T follicular helper cell (primary cell): ENCODE results near the gene PDCD11.
A peak's percentile ranks its signal among the peaks of the same experiment; 100 is the strongest.
"Not testable (repeated sequence)": the region's sequence is repeated elsewhere in the genome, so short reads cannot be mapped to it uniquely, and the experiment has no call there.

ENCODE experiments used
- DNase-seq: peaks from one replicate; pipeline ENCODE4 v3.0.0-alpha.2; 2020; ENCODE audit warnings: low read depth
- total RNA-seq, 2 experiments: gene quantifications; one replicate each; lab custom pipeline; 2026; lab: John Stamatoyannopoulos, UW

Gene PDCD11, protein sequence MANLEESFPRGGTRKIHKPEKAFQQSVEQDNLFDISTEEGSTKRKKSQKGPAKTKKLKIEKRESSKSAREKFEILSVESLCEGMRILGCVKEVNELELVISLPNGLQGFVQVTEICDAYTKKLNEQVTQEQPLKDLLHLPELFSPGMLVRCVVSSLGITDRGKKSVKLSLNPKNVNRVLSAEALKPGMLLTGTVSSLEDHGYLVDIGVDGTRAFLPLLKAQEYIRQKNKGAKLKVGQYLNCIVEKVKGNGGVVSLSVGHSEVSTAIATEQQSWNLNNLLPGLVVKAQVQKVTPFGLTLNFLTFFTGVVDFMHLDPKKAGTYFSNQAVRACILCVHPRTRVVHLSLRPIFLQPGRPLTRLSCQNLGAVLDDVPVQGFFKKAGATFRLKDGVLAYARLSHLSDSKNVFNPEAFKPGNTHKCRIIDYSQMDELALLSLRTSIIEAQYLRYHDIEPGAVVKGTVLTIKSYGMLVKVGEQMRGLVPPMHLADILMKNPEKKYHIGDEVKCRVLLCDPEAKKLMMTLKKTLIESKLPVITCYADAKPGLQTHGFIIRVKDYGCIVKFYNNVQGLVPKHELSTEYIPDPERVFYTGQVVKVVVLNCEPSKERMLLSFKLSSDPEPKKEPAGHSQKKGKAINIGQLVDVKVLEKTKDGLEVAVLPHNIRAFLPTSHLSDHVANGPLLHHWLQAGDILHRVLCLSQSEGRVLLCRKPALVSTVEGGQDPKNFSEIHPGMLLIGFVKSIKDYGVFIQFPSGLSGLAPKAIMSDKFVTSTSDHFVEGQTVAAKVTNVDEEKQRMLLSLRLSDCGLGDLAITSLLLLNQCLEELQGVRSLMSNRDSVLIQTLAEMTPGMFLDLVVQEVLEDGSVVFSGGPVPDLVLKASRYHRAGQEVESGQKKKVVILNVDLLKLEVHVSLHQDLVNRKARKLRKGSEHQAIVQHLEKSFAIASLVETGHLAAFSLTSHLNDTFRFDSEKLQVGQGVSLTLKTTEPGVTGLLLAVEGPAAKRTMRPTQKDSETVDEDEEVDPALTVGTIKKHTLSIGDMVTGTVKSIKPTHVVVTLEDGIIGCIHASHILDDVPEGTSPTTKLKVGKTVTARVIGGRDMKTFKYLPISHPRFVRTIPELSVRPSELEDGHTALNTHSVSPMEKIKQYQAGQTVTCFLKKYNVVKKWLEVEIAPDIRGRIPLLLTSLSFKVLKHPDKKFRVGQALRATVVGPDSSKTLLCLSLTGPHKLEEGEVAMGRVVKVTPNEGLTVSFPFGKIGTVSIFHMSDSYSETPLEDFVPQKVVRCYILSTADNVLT (N-terminal part only)
- total RNA-seq: 165 to 390 reads per million in 2 experiments

DNA sequence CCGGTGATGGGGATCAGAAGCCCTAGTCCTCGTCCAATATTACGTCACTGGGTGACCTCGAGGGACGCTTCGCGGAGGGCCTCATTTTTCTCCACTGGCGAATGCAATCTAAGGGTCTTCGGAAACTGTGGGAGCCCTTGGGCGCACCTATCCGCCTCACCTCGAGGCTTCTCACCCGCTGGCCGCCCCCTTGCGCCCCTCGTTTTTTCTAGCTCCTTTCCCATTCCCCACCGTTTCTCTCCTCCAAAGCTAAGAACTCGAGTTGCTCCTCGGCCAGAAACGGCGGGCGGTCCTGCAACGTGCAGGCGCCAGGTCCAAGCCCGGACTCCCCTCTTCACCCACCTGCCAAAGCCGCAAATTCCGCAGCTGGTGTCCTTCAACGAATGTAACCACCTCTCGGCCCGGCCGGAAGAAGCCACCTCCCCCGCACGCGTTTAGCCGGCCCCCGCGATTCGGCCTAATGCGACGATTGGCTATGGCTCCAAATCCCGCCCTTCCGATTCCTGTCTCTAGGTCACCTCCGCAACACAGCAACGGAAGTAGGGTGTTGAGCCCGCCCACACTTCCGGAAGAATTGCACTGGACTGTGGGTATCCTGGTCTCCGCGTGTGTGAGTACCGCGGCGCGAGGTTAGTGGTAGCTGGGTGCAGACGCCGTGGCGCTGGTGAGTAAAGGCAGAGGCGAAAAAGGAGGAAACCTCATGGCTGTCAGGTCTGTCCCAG, at the start of gene PDCD11, which contains the start of gene ATP5MK:
Gene PDCD11, plus strand, starts transcription at position 560 of the 722 bp plus-strand sequence. CDS start 1,801 bp downstream, outside the sequence.
Gene ATP5MK, minus strand, starts transcription at position 409 of the 722 bp plus-strand sequence. CDS start 4,018 bp downstream, outside the sequence.
- DNase-seq: peak; percentile 89

DNA sequence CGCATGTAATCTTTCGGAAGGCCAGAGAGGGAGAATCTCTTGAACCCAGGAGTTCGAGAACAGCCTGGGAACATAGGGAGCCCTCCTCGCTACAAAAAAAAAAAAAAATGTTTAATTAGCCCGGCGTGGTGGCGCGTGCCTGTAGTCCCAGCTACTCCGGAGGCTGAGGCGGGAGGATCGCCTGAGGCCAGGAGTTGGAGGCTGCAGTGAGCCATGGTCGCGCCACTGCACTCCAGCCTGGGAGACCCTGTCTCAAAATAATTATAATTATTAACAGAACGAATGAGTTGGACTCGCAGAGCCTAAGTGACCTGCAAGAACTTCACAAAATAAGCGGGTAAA, 46.3 kb upstream of the PDCD11 start:
- no peak for DNase-seq

DNA sequence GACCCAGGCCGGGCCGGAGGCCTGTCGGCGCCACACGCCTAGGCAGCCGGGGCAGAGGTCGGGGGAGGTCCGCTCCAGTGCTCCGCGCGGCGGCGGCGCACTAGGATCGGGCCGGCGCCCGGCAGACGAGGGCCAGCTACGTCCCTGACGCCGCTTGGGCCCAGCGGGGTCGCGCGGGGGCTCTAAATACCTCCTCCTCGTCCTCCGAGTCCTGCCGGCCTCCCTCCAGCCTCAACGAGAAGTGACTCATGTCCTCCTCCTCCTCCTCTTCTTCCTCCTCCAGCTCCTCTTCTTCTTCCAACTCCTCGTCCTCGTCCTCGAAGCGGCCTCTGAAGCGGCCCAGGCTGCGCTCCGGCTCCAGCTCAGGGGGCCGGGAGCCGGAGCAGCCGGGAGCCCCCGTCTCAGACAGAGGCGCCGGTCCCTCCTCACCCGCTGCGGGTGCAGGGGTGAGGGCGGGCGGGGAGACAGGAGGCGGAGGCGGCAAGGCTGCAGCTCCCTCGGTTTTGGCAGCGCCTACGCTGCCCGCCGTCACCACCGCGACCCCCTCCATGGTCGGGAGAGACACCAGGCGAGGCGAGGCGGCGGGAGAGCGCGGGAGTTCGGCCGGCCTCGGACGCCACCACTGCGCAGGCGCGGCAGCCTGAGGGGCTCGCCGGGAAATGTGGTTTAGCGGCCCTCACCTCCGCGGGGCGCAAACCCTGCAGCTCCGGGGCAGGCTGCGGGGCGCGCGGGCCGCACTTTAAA, 45.7 kb upstream of the PDCD11 start, which contains the start of gene PCGF6:
Gene PCGF6, minus strand, starts transcription at position 624 of the 744 bp plus-strand sequence. Its CDS starts 74 bp downstream, at position 550.
- DNase-seq: peak; percentile 40

DNA sequence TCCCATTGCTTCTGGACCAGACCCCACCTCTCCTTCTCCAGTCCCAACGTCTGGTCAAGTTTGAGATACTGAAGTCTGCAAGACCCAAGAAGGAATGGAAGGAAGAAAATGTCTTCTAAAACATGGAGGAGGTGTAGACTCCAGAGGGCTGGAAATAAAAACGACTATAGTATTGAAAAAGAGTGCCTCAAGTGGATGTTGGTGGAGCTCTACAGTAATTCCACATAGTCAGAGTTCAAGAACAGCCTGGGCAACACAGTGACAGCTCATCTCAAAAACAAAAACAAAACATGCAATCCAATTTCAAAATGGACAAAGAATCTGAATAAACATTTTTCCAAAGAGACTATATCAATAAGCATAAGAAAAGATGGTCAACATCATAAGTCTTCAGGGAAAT, 43.1 kb upstream of the PDCD11 start:
- DNase-seq: no peak

DNA sequence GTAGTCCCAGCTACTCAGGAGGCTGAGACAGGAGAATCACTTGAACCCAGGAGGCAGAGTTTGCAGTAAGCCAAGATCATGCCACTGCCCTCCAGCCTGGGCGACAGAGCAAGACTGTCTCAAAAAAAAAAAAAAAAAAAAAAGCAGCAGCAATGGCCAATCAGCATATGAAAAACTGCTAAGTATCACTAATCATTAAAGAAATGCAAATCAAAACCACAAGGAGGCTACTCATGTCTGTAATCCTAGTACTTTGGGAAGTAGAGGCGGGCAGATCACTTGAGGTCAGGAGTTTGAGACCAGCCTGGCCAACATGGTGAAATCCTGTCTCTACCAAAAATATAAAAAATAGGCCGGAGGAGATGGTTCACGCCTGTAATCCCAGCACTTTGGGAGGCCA, 41.9 kb upstream of the PDCD11 start:
- DNase-seq: not testable (repeated sequence)

DNA sequence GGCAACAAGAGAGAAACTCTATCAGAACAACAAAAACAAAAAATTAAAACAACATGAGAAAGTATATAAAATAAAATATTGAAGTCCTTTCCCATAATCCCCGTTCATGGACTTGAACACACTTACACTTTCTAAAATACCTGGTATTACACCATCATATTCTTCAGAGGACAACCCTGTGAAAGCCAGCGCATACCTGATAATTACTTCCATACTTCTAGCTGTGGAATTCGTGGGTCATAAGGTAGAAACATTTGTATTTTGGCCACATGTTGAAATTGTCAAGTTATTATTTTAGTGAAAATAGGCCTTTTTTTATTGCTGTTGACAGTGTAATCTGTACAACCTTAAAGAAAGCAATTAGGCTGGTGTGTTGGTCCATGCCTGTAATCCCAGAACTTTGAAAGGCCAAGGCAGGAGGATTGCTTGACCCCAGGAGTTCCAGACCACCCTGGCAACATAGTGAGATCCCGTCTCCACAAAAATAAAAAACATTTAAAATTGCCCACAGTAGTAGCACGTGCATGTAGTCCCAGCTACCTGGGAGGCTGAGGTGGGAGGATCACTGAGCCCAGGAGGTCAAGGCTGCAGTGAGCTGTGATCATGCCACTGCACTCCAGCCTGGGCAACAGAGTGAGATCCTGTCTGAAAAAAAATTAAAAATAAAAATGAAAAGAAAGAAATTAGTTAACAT, 40.4 kb upstream of the PDCD11 start:
- no peak for DNase-seq

DNA sequence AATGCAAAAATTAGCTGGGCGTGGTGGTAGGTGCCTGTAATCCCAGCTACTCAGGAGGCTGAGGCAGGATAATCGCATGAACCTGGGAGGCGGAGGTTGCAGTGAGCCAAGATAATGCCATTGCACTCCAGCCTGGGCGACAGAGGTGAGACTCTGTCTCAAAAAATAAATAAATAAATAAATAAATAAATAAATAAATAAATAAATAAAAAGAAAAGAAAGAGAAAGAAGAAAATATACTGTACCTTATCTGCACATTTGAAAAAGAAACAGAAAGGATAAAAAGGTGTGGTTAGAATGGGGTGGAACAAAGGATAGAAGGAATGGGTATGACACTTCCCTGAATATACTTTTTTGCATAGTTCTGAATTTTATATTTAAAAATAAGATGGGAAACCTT, 36.9 kb upstream of the PDCD11 start:
- DNase-seq: not testable (repeated sequence)

DNA sequence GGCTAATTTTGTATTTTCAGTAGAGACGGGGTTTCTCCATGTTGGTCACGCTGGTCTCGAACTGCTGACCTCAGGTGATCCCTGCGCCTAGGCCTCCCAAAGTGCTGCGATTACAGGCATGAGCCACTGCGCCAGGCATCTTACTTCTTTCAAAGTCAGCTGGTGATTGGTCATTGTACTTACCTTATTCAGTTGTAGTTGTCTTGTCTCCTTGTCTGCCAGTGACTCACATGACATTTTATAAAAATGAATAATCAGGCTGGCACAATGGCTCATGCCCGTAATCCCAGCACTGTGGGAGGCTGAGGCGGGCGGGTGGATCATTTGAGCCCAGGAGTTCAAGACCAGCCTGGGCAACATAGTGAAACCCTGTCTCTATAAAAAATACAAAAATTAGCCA, 35.6 kb upstream of the PDCD11 start:
- DNase-seq: not testable (repeated sequence)

DNA sequence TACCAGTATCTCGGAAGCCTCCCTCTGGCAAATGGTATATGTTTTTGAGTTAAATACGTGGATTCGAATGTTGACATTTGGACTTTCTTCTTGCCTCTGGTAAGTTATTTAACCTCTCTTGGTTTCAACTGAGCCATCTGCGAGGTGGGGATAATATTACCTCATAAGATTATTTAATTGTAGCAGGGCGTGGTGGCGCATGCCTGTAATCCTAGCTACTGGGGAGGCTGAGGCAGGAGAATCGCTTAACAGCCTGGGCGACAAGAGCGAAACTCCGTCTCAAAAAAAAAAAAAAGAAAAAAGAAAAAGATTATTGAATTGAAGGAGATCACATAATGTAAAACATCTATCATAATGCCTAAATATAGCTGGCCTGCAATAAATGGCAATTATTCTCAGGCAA, 29.0 kb upstream of the PDCD11 start:
- no peak for DNase-seq

DNA sequence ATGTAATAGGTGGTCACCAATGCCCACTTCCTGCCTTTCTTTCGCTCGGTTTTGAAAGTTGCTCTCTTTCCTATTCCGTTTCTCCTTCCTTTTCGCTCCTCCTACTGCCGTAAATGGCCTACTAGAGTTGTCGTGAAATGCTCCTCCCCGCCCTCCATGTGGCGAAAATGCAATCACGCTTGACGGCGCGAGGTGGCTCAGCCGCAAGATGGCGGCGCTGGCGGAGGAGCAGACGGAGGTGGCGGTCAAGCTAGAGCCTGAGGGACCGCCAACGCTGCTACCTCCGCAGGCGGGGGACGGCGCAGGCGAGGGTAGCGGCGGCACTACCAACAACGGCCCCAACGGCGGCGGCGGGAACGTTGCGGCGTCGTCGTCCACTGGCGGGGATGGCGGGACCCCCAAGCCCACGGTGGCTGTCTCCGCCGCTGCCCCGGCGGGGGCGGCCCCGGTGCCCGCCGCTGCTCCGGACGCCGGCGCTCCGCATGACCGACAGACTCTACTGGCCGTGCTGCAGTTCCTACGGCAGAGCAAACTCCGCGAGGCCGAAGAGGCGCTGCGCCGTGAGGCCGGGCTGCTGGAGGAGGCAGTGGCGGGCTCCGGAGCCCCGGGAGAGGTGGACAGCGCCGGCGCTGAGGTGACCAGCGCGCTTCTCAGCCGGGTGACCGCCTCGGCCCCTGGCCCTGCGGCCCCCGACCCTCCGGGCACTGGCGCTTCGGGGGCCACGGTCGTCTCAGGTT, 28.5 kb upstream of the PDCD11 start, which contains the start of gene TAF5:
Gene TAF5, plus strand, starts transcription at position 195 of the 737 bp plus-strand sequence. Its CDS starts 14 bp downstream, at position 209.
- DNase-seq: peak; percentile 85

DNA sequence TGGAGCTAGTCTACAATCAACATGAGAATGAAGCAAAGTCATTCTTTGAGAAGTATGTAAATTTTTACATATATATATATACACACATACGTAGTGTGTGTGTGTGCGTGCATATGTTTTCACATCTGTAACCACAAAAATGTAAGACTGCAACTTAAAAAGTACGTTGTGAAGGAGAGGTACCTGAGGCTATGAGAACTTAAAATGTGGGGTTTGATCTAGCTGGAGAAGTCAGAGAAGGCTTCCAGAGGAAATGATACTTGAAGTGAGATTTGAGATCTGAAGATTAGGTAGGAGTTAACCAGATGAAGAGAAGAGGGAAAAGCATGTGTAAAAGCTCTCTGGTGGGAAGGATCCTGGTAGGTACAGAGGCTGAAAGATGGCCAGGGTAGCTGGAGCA, 22.9 kb upstream of the PDCD11 start:
- DNase-seq: no peak

DNA sequence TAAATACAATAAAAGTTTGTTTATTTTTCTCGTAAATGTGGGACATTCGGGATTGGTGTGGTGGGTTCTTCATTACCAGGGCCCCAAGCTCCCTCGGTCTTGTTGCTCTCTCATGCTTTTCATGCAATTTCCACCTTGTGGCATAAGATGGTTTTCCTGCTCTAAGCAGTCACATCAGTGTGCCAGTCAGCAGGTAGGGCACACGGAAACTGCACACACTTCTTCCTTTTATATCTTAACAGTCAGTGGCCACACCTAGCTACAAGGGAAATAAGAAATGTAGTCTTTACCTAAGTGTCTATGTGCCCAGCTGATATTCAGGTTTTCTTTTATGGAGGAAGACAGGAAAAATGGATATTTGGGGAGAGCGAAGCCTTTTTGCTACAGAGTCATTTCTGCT, 22.2 kb upstream of the PDCD11 start:
- DNase-seq: no peak

DNA sequence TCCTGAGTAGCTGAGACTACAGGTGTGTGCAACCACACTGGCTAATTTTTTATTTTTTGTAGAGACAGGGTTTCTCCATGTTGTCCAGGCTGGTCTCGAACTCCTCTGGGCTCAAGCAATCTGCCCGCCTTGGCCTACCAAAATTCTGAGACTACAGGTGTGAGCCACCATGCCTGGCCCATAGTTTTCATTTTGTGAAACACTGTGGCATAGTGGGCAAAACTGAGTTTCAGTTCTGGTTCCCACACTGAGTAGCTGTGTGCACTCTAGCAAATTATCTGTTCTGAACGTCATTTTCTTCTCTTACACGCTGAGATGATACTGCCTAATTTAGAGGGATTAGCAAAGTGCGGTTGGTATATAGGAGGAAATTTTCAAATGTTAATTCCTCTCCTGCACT, 13.7 kb upstream of the PDCD11 start:
- no peak for DNase-seq

DNA sequence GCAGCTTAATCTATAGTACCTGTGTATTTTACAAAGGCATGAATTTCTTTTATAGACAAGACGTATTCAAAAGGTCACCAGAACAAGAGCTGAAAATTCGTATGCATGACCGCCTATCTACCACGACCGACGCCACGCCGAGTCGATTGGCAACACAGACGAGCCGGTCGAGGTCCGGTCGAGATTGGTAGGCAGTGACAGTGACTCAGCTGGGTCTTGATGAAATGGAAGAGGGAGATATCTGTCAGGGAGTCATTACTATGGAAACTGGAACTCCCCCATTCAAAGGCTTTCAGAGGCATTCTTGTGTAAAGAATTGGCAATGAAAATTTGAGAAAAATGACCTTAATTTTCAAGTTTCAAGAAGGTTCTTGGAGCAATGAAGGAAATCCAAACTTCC, 2.2 kb upstream of the PDCD11 start:
- DNase-seq: no peak

DNA sequence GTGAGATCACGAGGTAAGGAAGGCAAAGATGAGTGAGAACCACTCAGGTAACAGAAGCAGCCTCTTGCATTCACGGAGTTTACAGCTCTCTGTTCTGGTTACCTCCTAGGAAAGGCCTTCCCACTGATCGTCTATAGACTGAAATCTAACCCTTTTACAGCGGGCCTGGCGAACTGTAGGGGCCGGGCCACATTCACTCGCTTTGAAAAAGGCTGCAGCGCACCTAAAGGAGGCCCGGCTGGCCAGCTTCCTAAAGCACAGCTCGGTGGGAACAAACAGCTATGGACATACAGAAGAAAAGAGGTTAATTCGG, 716 bp upstream of the PDCD11 start:
- no peak for DNase-seq

DNA sequence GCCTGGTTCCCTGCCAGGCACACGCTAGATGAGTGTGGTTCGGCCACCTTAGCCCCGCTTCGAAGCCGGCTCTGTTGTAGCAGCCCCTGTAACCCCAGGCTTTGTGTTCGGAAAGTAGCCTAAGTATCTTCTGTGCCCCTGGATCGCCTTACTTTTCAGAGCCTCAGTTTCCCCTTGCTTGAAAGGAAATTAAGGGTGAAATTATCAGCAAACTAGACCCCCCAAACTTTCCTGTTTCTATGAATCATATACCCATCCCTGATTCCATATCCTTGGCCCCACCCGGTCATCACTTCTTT, 312 bp downstream of the PDCD11 start:
- DNase-seq: no peak

DNA sequence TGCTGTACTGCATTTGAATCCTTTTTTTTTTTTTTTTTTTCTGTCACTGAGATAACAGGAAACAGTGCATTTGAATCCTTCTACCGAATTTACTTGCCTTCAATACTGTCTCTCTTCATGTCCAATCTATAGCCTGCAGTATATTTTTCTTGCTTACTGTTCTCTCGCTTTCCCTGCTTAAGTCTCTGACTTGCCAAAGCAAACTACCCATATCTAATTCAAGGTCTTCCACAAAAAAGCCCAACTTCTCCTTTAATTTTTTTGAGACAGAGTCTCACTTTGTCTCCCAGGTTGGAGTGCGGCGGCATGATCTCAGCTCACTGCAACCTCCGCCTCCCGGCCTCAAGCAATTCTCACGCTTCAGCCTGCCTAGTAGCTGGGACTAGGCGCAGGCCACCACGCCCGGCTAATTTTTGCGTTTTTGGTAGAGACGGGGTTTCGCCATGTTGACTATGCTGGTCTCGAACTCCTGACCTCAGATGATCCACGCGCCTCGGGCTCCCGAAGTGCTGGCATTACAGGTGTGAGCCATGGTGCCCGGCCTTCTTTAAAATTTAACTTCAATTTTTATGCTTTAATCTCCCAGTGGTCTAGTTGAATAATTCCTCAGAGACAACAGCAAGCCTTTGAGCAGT, 882 bp downstream of the PDCD11 start:
- no peak for DNase-seq

DNA sequence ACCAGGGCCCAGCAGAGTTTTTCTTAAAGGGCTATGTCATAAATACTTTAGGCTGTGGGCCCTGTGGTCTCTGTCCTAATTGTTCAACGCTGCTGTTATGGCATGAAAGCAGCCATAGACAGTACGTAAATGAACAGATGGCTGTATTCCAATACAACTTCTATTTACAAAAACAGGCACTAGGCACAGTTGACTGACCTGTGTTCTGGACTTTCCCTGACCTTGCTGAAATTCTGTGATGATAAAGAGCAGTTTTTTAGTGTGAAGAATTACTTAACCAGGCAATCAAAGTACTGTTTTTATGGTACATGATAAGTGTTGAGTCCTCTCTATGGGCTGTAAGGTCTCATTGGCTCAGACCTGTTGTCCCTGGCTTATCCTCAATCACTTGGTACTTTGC, 17.1 kb downstream of the PDCD11 start:
- no peak for DNase-seq

DNA sequence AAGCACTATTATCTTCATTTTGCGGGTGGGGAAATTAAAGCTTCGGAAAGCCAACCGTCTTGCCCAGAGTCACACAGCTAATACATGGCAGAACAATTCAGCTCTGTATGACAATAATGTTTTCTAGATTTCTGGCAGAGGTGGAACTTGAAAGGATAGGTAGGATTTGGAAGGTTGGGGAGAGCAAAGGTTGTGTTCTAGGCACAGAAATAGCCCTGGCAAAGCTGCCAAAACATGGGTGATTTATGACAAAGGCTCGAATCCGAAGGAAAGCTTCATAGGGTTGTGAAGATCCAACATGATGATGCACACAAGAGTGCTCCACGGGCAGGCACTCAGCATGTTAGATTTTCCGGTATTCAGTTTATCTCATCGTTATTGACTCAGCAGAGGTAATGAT, 19.2 kb downstream of the PDCD11 start:
- DNase-seq: no peak
